CD4-positive, alpha-beta T cell treated with Interleukin-12 subunit alpha and Interleukin-12 subunit beta, for 1 hour (primary cell): ENCODE data around the gene NFATC1.
A peak's percentile ranks its signal among the peaks of the same experiment; 100 is the strongest.

Source experiments
- DNase-seq: peaks from one replicate; pipeline ENCODE4 v3.0.0-alpha.2; 2020

NFATC1 gene

DNA sequence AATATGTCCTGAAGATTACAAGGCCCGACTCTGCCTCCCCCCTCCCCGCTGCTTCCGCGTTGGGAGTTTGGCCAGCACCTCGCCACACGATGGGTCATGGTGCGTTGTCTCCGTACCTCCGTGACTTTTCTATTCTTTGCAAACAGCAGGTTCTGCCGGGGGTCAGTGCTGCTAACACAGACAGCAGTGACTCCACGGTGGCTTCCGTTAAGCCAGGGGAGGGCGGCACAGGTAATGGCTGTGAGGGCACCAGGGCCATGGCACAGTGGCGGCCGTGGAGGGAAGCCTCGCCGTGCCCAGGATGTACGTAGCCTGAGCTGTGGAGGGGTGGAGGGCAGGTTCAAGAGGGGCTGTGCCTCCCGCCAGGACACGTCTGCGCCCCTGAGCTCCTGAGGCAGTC is 115.5 kb downstream of the NFATC1 start:
- DNase-seq, result no peak

DNA sequence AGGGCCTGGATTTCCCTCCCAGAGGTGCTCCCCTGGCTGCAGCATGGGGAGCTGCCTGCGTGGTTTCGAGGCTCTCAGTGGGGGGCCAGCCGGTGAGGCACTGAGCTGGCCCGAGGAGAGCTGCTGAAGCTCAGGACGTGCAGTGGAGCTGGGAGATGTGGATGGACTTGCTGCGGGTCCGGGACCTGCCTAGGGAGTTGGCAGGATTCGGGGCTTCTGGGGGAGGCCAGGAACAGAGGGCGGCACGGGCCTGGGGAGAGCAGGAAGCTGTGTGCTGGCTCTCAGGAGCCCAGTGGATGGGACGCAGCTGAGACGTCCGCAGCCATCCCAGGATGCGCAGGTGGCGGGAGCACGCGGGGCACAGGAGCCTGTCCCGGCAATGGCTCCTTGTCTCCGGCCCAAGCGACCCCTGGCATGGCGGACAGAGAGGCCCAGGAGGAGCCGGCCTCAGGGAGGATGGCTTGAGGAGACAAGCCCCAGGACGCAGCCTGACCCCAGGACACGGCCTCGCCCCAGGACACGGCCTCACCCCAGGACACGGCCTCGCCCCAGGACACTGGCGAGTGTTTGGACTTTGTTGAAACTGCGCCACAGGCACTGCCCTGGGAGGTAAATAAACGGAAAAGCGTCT is 116.1 kb downstream of the NFATC1 start:
- no peak for DNase-seq

DNA sequence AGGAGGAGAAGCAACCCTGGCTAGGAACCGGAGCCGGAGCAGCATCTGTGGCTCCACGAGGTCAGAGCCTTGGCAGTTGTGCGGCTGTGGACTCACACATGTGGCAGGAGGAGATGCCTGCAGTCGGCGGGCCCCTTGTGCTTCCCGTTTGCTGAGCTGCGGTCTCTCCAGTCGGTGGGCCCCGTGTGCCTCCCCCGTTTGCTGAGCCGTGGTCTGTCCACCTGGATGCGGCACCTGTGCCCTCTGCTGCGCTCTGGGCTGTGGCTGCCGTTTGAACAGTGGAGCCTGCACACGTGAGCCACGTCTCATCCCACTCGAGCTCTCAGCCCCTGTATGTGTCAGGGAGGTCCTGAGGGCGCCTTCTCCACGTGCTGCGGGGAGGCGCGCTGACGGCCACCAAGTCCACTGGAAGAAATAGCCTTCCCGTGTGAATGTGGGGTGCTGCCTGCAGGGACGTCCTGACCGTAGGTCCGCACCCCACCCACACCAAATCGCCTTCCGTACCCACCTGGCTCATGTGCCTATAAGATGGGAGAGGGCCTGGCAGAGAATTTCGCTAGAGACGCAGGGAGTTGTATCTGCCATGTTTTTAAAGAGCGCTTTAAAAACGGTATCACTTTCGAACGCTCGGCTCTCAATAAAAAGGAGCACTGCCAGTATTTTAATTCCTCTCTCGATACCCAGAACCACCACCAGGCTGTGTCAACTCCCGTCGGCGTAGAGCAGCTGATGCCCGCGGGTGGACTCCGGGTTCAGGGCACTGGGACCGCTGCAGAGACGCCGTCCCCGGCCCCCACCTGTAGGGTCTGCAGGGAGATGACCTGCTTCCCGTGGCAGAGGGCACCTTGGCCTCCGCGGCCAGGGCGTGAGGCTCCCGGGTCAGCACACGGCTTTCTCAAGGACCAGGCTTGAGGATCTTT is 117.0 kb downstream of the NFATC1 start:
- no peak for DNase-seq

DNA sequence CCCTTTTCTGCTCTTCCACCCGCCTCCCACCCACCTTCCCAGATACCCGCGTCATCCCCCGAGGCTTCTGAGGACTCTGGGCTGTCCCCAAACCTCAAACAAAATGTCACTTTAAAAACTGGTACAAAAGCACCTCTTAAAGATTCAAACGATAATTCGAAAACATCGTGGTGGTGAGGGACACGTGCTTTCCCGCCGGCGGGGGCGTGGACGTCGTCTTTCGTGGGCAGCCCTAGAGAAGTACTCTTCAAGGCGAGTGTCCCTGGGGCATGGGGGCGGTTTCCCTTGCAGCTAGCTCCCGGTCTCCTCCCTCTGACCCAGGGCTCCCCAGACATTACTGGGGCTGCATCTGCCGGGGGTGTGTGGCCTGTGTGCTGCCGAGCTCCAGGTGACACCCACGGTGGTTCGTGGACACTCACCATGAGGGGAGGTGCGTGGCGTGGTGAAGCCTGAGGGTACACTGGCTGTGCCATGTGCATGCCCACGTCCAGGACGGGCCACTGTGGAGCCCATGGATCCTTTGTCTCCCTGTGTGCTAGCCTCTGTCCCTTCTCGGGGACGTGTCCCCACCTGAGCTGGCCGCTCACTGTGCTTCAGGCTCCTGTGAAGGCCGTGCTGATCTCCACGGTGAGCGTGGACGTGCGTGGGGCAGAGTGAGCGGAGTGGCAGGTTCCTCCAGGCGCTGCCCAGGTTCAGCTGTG is 117.8 kb downstream of the NFATC1 start:
- DNase-seq, result no peak

DNA sequence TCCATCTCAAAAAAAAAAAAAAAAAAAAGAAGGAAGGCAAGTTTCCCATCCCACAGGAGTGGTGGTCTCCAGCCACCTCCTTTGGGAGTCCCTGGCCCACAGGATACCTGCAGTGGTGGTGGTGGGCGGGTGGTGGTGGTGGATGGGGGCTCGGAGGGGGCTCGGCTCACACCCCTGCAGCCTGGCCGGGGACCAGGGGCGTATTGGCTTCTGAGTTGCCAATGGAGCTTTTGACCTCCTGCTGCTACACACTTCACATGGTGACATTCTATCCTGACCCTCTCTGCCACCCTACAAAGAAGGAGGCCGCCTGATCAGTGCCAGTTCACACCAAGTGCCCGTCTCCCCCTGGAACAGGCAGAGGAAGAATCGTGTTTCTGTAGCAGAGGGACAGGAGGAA is 119.6 kb downstream of the NFATC1 start:
- DNase-seq, result no peak

DNA sequence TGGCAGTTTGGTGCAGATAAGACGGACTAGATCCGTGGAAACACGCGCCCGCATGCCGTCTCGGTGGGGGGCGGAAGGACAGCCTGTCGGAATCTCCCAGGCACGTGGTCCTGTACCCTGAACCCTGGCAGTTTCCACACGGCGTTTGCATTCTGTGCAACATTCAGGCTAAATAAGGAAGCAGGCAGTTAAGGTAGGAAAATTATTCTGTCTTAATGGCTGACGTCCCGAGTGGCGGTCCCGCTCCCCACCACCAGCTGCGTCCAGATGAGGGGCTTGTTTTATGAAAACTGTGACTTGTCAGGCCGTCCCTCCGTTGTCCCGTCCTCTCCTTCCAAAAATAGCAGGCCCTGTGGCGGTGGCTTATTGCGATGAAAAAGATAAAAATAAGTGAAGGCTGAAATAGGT is 120.2 kb downstream of the NFATC1 start:
- DNase-seq, result no peak

GRCh38 chr18:79516441-79516931 is 120.8 kb downstream of the NFATC1 start:
- DNase-seq, result peak; percentile 31

DNA sequence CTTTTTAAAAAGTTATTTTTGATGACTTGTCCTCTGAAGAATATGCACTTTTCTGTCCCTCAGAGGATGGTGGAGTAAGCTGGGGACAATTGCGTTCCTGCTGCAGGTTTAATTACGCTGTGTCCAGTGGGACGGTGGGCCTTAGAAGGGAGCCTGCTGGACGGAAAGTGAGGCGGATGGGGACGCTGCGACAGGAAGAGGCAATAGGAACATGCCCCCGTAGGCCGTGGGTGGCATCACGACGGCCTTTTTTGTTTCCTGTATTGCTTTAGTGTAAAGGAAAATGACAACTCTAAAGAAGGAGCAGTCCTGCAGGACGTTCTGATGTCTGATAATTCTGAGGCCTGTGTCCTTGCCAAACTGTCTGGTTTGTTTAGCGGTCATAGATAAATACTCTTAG is 121.6 kb downstream of the NFATC1 start:
- DNase-seq, result peak; percentile 45

- DNase-seq, result no peak
Observed at GRCh38 chr18:79518028-79518682, 122.4 kb downstream of the NFATC1 start.

DNA sequence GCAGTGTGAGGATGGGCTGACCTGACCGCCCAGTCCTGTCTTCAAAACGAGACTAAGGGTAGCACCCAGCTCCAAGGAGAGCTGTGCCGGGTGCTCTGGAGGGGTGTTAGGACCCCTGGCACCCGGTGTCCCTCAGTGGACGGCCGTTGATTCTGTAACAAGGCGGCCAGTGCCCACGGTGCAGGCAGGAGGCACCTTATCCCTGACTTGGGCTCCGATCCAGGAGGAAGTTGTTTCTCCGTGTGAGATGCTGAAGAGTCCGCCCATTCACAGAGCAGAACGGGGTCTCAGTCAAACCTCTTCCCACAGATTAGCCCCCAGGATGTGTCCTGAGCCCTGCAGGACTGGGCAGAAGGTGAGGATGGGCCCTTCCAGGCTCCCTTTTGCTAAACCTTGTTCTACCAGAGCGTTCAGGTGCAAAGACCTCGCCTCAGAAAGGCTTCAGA is 123.0 kb downstream of the NFATC1 start:
- no peak for DNase-seq

- peak; percentile 43 for DNase-seq
Observed at GRCh38 chr18:79519751-79520477, 124.2 kb downstream of the NFATC1 start.

- DNase-seq, result no peak
Observed at GRCh38 chr18:79520478-79521390, 125.0 kb downstream of the NFATC1 start.

DNA sequence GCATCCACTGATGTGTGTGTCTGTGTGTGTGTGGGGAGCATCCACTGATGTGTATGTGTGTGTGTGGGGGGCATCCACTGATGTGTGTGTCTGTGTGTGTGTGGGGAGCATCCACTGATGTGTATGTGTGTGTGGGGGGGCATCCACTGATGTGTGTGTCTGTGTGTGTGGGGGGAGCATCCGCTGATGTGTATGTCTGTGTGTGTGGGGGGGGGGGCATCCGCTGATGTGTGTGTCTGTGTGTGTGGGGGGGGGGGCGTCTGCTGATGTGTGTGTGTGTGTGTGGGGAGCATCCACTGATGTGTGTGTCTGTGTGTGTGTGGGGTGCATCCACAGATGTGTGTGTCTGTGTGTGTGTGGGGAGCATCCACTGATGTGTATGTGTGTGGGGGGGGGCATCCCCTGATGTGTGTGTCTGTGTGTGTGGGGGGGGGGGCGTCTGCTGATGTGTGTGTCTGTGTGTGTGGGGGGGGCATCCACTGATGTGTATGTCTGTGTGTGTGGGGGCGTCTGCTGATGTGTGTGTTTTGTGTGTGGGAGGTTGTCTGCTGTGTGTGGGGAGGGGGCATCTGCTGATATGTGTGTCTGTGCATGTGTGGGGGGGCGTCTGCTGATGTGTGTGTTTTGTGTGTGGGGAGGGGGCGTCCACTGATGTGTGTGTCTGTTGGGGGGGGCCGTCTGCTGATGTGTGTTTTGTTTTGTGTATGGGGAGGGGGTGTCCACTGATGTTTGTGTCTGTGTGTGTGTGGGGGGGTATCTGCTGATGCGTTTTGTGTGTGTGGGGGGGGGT is 125.9 kb downstream of the NFATC1 start:
- no peak for DNase-seq

DNA sequence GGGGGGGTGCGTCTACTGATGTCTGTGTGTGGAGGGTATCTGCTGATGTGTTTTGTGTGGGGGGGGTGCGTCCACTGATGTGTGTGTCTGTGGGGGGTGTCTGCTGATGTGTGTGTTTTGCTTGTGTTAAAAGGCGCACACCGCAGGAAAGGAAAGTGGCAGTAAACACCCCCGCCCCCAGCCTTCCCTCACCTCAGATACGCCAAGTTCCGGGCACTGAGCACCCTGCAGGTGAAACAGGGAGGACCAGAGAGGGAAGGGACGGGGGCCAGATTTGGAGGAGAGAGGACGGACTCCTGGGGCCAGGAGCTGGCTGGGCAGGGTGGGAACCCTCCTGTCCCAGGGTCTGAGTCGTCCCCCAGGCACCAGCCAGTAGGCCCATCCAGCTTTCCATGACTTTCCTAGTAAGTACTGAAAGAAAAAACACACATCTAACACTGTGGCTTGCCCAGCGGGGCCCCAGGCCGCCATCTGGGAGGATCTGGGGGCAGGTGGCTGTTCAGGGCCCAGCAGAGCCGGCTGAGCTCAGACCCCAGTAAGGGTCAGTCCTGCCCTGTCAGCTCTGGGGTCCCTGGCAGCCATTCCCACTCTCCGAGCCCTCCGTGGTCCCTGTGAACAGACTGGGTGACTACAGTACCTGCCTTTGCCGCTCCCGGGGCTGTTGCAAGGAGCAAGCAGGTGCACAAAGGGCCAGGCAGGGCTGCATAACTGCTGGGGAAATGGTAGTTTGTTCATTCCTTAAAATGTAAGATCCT is 126.9 kb downstream of the NFATC1 start:
- DNase-seq, result peak; percentile 68

DNA sequence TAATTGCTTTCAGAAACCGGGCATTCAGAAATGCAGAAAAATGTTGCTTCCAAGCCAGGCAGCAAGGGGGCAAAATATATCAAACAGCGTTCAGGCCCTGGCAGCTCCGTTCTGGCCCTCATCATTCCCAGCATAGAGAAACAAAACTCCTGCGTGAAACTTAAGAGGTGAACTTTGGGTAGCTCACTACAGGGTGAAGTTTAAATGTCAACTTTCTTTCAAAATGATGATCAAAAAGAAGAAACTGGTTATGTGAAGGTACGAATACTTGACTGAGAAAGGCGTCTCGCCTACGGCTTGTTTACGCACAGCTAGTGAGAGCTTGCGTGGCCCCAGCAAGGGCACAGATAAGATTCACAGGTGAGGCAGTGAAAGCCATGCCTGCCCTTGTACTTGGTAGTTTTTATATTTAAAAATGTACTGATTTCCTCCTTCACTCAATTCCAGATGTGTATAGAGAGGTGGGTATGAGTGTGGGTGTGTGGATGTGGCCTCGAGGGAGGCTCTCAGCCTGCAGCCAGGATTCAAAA is 127.5 kb downstream of the NFATC1 start:
- DNase-seq, result peak; percentile 42

- peak; percentile 74 for DNase-seq
Observed at GRCh38 chr18:79523736-79524180, 128.0 kb downstream of the NFATC1 start.

- peak; percentile 52 for DNase-seq
Observed at GRCh38 chr18:79524181-79525078, 128.7 kb downstream of the NFATC1 start.
